GM21381 (cell line): Measurements from ENCODE around the gene CORIN.
A peak's percentile ranks its signal among the peaks of the same experiment; 100 is the strongest.

Experiments used
- ATAC-seq: cut with Tn5 transposase; IDR thresholded peaks from one replicate; pipeline ENCODE4 v1.9.1; 2021; ENCODE audit warnings: mild to moderate bottlenecking, moderate library complexity; ENCODE audit not compliant: unreplicated experiment

CORIN gene, protein sequence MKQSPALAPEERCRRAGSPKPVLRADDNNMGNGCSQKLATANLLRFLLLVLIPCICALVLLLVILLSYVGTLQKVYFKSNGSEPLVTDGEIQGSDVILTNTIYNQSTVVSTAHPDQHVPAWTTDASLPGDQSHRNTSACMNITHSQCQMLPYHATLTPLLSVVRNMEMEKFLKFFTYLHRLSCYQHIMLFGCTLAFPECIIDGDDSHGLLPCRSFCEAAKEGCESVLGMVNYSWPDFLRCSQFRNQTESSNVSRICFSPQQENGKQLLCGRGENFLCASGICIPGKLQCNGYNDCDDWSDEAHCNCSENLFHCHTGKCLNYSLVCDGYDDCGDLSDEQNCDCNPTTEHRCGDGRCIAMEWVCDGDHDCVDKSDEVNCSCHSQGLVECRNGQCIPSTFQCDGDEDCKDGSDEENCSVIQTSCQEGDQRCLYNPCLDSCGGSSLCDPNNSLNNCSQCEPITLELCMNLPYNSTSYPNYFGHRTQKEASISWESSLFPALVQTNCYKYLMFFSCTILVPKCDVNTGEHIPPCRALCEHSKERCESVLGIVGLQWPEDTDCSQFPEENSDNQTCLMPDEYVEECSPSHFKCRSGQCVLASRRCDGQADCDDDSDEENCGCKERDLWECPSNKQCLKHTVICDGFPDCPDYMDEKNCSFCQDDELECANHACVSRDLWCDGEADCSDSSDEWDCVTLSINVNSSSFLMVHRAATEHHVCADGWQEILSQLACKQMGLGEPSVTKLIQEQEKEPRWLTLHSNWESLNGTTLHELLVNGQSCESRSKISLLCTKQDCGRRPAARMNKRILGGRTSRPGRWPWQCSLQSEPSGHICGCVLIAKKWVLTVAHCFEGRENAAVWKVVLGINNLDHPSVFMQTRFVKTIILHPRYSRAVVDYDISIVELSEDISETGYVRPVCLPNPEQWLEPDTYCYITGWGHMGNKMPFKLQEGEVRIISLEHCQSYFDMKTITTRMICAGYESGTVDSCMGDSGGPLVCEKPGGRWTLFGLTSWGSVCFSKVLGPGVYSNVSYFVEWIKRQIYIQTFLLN

DNA sequence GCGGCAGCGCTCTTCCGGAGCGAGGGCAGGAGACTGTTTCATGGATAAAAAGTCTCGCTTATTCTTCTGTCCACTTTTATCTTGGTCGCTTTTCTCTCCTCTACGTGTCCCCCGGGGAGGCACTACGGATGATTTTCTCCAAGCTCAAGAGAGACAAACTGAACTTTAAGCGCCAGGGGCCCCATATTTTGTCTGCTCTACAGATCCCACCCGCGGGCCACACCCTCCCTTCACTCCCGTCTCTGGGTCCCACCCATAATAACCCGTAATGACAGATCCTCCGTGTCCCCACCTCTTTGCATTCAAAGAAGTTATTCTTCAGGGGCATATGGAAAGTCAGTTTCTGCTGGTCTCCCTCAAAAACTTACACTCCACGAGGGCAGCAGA is at the start of gene CORIN:
CORIN (minus strand) TSS at position 160 of the 387 bp plus-strand sequence; CDS start at position 42, 118 bp downstream.
- ATAC-seq = no peak

DNA sequence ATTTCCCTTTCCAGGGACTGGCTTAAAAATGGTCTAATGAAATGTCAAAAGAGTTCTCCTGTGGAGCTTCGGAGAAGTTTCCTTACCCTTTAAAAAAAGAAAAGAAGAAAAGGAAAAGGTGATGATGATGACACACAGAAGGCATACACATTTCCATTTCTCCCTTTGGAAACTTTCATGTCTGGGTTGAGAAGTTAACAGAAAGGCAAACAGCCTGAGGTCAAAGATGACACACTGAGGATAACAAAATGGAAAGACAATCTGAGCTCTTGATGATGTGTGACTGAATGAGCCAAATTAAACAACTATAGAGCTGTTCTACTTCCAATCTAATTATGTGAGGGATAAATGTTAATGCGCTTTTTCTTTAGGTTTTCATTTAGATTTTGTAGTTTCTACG is 44.4 kb upstream of the CORIN start:
- no peak for ATAC-seq

DNA sequence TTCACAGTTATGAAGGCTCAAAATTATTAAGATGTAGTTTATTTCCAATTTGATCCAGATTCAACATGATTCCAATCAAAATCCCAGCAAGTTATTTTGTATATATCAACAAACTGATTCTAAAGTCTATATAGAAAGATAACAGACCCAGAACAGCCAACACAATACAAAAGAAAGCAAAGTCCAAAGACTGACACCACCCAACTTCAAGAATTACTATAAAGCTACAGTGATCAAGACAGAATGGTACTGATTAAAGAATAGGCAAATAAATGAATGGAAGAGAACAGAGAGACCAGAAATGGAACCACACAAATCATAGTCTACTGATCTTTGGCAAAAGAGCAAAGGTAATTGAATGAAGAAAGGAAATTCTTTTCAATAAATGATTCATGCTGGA is 41.6 kb upstream of the CORIN start:
- ATAC-seq = no peak

DNA sequence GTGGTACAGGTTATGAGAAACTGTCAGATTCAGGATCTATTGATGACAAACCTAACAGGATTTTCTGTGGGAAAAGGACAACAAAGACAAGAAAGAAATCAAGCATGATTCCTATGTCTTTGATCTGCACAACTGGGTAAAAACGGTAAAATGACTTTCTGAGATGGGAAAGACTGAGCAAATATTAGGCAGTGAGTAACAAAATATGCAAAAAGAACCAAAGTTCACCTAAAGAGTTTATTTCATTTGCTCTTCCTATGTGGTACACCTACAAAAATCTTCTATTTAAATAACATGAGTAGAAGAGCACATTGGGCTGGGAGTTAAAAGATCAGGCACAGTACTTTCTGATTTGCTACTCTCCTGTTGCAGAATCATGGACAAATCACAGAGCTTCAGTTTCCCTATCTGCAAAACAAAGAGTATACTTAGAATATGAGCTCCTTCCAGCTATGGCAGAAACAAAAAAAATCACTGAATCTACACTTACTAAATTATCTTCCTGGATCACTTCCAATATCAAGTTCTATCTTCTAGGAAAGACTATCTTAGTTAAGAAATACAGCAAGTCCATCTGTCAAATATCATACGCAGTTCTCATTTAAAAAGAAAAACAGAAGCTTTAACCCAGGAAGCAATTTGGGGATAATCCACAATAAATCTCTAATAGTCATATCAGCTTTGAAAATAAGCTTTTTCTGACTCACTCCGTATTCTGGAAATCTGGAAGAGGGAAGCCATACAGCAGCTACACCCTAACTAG is 39.1 kb upstream of the CORIN start:
- no peak for ATAC-seq

DNA sequence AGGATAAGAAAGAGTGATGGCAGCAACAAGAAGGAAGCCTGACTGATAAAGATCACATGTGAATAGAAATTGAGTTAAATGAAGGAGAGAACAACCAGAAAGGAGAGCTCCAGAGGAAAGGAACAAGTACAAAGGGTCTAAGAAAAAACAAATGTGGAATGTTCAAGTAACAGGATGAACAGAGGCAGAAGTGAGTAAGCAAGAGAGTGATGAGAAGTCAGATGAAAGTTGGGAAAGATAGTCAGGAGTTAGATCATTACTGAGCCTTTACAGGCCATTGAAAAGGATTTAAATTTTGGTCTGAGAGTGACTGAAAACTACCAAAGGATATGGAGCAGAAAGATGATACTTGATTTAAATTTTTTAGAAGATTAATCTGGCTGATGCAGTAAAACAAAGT is 38.4 kb upstream of the CORIN start:
- ATAC-seq = no peak

DNA sequence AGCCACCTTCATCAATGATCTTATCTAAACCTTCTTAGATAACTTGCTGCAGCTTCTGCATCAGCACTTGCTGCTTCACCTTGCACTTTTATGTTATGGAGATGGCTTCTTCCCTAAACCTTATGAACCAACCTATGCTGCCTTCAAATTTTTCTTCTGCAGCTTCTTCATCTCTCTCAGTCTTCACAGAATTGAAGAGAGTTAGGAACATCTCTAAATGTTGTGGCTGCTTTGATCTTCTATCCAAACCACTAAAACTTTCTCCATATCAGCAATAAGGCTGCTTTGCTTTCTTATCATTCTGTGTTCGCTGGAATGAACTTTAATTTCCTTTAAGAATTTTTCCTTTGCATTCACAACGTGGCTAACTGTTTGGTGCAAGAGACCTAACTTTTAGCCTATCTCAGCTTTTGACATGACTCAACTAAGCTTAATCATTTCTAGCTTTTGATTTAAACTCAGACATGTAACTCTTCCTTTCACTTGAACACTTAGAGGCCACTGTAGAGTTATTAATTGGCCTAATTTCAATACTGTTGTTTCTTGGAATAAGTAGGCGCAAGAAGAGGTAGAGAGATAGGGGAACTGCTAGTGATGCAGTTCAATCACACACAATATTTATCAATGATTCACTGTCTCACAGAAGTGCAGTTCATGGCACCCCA is 36.1 kb upstream of the CORIN start:
- no peak for ATAC-seq

DNA sequence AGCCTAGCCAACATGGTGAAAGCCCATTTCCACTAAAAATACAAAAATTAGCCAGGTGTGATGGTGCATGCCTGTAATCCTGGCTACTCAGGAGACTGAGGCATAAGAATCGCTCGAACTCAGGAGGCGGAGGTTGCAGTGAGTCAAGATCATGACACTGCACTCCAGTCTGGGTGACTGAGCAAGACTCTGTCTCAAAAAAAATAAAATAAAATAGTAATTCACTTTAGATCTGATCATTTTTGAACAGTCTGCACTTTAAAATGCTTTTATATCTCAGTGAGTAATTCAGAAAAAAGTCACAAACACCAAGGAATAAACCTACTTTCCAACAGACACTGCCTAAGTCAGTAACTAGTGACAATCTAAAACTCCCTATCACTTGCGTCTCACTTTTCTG is 25.6 kb upstream of the CORIN start:
- no peak for ATAC-seq

DNA sequence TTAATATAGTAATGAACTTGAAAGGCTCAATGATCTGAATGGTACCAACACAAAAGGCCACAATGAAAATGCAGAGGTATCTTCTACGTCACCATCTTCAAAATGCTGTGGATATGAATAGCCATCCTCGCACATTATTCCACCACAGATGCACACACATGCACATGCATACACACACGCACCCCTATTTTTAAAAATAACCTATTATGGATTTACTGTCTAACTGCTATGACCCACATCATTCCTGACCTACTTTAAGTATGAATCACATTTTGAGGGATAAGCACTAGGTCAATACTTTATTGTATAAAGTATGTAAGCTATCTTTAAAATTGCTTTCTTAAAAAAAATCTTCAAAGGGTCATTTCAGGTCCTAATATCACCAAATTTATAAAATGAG is 24.4 kb upstream of the CORIN start:
- ATAC-seq = no peak

DNA sequence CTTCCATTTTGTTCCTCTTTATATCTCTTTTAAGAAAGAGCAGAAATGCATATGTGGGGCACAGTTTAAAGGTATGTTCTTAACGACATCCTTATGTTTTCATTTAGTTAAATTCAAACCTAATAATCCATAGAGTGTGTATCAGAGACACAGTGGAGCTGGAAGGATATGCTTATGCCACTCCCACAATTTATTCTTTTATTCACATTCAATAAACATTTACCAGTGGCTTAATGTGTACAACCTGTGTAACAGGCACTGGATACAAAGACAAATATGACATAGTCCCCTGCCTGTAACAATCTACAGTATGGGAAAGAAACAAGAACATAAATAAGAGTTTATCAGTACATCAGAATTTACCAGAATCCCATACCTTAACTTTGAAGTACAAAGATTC is 22.4 kb upstream of the CORIN start:
- ATAC-seq = no peak

DNA sequence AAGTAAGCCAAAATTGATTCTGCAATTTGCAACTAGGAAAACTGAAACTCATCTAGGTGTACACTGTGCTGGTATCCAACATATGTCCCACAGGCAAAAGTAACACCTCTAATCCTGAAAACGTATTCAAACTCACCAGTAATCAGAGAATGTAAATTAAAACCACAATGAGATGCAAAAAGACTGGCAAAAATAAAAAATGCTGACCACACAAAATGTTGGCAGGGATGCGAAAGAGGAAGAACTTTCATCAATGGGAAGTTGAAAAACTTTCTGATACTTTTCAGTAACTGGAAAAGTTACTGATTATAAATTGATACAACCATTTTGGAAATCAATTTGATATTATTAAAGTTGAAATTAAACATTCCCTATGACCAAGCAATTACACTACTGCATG is 20.1 kb upstream of the CORIN start:
- no peak for ATAC-seq

DNA sequence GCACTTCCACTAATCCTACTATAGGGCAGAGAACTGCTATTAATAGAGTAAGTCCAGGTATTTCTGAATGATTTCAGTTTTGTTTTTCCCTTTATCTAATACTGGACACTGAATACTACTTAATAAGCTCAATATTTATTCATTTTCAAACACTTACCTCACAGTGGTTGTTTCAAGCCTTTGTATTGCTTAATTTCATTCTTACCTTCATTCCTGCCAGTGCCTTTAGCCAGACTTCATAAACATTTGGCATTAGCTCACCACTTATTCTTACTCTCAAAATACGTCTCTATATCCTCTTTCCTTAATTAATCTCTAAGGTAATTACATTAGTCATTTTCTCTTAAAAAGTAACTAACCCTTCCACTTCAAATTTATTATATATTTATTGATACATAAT is 18.8 kb upstream of the CORIN start:
- no peak for ATAC-seq

DNA sequence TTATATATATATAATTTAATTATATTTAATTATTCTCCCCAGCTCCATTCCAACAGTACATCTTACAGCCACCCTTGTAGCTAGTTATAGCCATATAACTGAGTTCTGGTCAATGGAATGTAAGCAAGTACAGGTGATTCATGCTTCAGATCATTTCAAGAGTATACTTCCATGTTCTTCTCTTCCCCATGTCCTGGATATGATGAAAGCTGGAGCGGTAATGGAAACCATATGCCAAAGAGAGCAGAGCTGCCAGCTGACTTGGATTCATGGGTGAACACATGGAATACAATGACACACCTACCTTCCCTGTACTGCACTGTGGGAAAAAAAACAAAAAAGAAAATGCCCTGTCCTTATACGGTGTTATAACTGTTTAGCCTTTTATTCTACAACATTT is 17.5 kb upstream of the CORIN start:
- no peak for ATAC-seq

DNA sequence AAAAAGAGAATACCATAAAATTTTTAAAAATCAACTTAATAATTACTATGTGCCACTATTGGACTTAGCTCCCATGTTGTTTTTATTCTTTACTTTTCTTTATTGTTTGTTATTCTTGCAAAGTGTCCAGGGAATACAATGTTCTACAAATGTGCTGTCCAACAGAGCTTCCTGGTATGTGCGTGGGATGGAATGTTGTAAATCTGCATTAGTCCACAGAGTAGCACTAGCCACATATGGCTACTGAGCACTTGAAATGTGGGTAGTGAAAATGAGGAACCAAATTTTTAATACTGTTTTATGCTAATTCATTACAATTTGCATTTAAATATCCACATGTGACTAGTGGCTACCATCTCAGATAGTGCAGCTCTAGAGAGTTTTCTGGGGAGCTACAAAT is 14.3 kb upstream of the CORIN start:
- no peak for ATAC-seq

DNA sequence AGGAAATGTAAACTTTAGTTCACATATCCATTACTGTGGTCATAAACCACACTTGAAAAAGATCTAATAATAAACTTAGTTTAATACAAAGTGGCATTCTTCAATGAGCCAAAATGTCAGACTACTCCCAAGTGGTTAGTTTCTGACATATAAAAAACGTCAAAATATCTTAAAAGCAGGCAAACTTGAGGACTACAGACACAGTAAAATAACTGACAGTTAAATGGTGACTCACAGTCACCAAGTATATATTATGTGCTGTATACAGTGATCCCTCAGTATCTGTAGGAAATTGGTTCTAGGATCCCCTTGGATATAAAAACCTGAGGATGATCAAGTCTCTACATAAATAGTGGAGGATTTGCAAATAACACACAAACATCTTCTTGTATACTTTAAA is 11.6 kb upstream of the CORIN start:
- no peak for ATAC-seq

DNA sequence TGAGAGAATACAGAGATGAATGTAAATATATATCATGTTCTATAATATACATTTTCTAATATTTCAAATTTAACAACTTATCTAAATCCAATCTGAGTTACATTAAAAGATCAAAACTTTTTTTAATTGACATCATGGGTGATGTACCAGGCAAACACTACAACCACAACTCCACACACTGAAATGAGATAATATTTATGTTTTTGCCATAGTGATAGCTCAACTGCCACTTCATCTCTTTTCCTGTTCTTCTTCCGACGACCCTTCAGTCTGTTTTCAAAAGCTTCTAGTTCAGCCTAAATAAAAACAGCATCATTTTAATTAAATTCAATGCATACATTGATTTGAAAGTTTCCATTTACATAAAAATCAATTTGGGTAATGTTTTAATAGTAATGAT is 10.2 kb upstream of the CORIN start:
- no peak for ATAC-seq

DNA sequence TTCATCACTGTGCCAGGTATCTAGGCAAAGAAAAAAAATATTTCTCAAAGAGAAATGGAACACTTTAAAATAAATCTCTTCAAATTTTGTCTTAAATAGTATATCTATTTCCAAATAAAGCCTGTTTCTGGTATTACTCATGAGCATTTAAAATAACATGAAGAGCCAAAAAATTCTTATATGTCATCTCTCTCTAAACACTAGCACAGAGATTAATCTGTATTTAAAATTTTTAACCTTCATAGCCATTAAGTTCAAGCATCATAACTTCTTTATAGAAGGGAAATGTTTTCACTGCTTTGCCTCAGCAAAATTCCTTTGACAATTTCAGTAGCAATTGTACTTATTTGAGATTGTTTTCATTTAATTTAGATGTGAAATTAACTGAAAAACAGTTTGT is 5.1 kb upstream of the CORIN start:
- ATAC-seq = no peak

DNA sequence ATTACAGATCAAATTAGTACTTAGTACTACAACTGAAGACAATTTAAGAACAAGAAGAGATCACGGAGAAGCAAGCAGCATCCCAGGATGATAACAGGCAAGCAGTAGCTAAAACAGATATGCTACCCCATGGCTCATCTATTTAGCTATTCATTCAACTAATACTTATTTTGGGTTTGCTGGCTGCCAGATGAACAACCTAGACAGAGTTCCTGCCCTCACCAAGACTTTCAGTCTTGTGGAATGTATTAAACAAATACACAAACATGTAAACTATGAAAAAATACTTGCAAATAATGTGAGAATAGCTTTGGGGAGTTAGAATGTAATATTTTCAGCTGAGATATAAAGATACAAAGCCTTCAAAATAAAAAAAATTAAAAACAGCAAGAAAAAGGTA is 2.4 kb upstream of the CORIN start:
- no peak for ATAC-seq

DNA sequence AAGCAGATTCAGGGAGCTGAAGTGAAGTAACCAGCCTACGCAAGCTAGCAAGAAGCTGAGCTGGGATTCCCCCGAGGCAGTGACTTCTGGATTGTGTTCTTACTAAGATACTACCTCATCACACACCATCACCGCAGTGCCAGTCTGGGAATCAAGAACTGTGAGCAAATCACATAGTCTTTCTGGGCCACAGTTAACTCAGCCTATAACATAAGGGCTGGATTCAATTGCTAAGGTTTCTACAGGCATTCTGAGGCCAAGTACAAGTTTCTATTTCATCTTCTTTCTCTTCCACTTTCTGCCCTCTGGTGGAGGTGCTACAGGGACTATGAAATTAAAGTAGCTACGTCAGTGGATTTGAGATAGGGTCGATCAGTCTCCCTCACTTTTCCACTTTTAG is 1.4 kb upstream of the CORIN start:
- peak; percentile 60 for ATAC-seq

DNA sequence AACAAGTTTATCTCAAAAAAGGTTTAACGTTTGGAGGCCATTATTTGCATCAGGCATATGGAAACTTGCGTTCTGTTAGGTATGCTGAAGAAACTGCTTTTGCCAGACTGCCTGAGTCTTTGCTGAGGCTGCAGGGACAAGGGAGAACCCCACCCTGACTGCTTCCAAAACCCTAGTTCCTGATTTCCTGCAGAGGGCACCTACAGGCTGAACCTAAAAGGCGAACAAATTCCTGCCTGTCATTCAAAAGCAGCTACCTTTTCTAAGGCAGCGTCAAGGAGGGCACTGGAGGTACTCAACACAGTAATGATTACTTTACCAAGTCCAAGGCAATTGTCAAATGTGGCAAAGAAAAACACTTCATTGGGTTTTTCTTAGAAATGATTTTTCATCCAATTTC is 578 bp upstream of the CORIN start:
- no peak for ATAC-seq

DNA sequence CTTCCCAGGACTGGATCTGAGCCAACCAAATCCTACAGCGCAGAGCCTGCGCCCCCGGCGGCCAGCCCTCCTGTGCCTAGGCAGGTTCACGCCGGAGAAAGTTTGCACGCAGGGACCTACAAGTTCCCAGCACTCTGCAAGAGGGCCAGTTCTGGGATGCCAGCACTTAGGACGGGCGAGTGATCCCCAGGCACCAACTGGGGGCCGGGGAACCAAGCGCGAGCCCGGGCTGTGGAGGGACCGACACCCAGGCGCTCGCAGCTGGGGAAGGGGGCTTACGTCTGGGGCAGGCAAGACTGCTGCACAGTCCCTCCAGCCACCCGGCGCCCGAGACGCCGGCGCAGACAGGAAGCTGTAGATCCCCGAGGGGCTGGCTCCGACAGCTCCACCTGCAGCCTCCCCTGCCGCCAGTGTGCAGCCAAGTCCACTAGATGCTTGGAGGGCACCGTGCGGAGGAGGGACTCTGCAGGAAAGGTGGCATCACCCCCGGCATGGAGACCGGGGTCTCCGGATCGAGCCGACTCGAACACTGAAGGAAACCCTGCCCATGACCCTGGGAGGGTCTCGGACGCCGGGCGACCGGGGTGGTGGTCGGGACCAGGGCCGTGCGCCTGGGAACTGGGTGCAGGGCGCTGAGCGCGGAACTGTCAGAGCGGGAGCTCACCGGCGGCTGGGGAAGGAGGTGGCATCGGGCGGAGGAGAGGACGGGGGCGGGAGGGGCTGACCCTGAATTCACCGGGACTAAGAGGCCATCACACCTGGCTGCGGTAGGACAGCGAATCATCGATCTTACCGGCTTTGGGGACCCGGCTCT is 566 bp downstream of the CORIN start:
- peak; percentile 55 for ATAC-seq
